HL-60 (cell line): ENCODE results near the gene STARD9.

ENCODE experiments used
- CTCF ChIP-seq: IDR thresholded peaks from one replicate; pipeline ENCODE4 v1.5.1; 2011; ENCODE audit warnings: low read length, control low read depth, inconsistent platforms; ENCODE audit not compliant: insufficient read depth
- REST ChIP-seq: IDR thresholded peaks from 2 replicates; pipeline ENCODE4 v1.6.1; 2012; ENCODE audit warnings: low read depth; ENCODE audit not compliant: insufficient replicate concordance

DNA sequence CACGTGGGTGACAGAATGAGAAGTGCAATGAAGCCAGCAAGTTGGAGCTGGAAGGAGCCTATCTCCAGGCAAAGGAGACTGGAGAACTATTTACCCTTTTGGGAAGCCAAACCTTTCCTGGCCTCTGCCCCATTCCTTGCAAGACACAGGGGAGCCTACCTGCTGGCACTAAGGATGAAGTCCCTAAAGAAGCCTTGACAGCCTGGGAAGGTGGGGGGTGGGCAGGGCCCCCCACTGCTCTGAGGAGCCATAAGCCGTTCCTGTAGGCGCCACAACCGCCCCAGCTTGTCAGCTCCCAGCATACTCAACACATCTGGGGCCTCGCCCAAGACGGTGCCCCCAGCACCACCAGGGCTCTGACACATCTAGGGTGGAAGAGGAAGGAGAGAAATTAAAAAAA is 156.1 kb downstream of the STARD9 start:
- no peak for TF ChIP-seq CTCF
- TF ChIP-seq REST: no peak
